HG03432 (cell line): ENCODE results near the gene SECTM1.
"Not testable (repeated sequence)": the region's sequence is repeated elsewhere in the genome, so short reads cannot be mapped to it uniquely, and the experiment has no call there.

ENCODE experiments used
- ATAC-seq: cut with Tn5 transposase; IDR thresholded peaks from one replicate; pipeline ENCODE4 v1.9.1; 2021; ENCODE audit warnings: mild to moderate bottlenecking, moderate library complexity; ENCODE audit not compliant: unreplicated experiment

Gene SECTM1

GRCh38 chr17:82333279-82334171 lies at the start of gene SECTM1:
Gene SECTM1, minus strand, starts transcription at chr17:82333766. Its CDS starts 6,526 bp downstream, at chr17:82327240.
- ATAC-seq, result no peak

GRCh38 chr17:82382933-82383255 lies 49.3 kb upstream of the SECTM1 start:
- ATAC-seq, result no peak

- not testable (repeated sequence) for ATAC-seq
Measured at GRCh38 chr17:82382220-82382932, 48.8 kb upstream of the SECTM1 start.

GRCh38 chr17:82381703-82382009 lies 48.1 kb upstream of the SECTM1 start:
- not testable (repeated sequence) for ATAC-seq

GRCh38 chr17:82380860-82381702 lies 47.5 kb upstream of the SECTM1 start:
- ATAC-seq, result no peak

- no peak for ATAC-seq
Measured at GRCh38 chr17:82378741-82379021, 45.1 kb upstream of the SECTM1 start.

GRCh38 chr17:82377924-82378740 lies 44.6 kb upstream of the SECTM1 start:
- ATAC-seq, result no peak

GRCh38 chr17:82377294-82377693 lies 43.7 kb upstream of the SECTM1 start:
- not testable (repeated sequence) for ATAC-seq

GRCh38 chr17:82376042-82376730 lies 42.6 kb upstream of the SECTM1 start:
- ATAC-seq, result no peak

GRCh38 chr17:82375359-82376041 lies 41.9 kb upstream of the SECTM1 start:
- no peak for ATAC-seq

GRCh38 chr17:82374626-82375331 lies 41.2 kb upstream of the SECTM1 start:
- ATAC-seq, result no peak

GRCh38 chr17:82373731-82374625 lies 40.4 kb upstream of the SECTM1 start:
- no peak for ATAC-seq

- not testable (repeated sequence) for ATAC-seq
Measured at GRCh38 chr17:82373072-82373452, 39.5 kb upstream of the SECTM1 start.

GRCh38 chr17:82372249-82373071 lies 38.9 kb upstream of the SECTM1 start:
- no peak for ATAC-seq

GRCh38 chr17:82371333-82372248 lies 38.0 kb upstream of the SECTM1 start, which contains the start of gene UTS2R:
Gene UTS2R, plus strand, starts transcription at chr17:82371765. Its CDS starts 2,560 bp downstream, at chr17:82374325.
- no peak for ATAC-seq
